HG03066 (cell line): ENCODE results near the gene SPIN1.
"Not testable (repeated sequence)": the region's sequence is repeated elsewhere in the genome, so short reads cannot be mapped to it uniquely, and the experiment has no call there.

Experiments used
- ATAC-seq: cut with Tn5 transposase; IDR thresholded peaks from one replicate; pipeline ENCODE4 v1.9.1; 2021; ENCODE audit warnings: low read depth; ENCODE audit not compliant: unreplicated experiment

Gene SPIN1

GRCh38 chr9:88388203-88388885, at the start of gene SPIN1:
TSS of gene SPIN1 (plus strand) at chr9:88388444. CDS start at chr9:88426540, 38,096 bp downstream.
- ATAC-seq = peak; percentile 77

DNA sequence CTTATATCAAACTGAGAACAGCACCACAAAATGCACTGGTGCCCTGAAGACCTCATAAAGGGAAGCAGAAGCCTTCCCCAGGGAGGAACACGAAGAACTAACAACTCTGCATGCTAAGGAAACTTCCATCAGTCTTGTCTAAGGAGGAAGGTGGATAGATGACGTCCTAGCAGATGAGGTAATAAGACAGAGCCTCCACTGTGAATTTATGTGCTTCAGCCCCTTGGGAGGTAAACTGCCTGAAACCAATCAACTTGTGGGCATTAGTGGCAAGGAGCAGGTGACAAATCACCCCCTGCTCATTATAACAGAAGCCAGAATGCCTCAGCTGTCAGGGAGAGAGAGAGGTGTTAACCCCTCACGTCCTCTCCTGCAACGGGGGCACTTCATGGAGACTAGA, 48.9 kb upstream of the SPIN1 start:
- no peak for ATAC-seq

DNA sequence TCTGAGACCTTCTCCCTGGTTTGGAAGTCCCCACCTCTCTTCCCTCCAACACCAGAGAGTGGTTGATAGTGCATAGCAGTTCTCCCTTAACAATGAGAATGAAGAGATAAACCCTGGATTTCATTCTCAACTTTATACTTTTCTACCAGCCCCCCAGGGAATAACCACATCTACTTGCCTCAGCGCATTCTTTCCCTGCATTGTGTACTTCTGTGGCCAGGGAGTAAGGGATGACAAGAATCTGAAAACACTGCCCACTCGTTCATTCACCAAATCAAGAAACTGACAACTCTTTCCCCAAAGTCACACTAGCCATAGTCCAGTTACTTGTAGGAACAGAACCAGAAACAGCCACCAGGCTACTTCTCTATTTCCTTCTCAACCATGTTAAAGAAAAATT, 46.0 kb upstream of the SPIN1 start:
- no peak for ATAC-seq

DNA sequence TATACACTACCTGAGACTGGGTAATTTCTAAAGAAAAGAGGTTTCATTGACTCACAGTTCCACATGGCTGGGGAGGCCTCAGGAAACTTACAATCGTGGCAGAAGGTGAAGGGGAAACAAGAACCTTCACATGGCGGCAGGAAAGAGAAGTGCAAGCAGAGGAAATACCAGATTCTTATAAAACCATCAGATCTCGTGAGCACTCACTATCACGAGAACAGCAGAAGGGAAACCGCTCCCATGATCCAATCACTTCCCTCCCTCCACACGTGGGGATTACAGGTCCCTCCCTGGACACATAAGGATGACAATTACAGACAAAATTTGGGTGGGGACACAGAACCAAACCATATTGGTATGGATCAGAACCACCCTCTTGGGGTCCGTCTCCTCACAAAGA, 44.2 kb upstream of the SPIN1 start:
- no peak for ATAC-seq

DNA sequence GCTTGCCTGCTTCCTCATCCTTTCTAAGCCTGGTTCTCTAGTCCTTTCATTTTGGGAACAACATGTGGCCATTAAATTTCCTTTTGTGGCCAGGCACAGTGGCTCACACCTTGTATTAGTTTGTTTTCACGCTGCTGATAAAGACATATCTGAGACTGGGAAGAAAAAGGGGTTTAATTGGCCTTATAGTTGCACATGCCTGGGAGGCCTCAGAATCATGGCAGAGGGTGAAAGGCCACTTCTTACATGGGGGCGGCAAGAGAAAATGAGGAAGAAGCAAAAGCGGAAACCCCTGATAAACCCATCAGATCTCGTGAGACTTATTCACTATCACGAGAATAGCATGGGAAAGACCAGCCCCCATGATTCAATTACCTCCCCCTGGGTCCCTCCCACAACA, 37.9 kb upstream of the SPIN1 start:
- not testable (repeated sequence) for ATAC-seq

- no peak for ATAC-seq
Observed at GRCh38 chr9:88355166-88355565, 33.1 kb upstream of the SPIN1 start.

DNA sequence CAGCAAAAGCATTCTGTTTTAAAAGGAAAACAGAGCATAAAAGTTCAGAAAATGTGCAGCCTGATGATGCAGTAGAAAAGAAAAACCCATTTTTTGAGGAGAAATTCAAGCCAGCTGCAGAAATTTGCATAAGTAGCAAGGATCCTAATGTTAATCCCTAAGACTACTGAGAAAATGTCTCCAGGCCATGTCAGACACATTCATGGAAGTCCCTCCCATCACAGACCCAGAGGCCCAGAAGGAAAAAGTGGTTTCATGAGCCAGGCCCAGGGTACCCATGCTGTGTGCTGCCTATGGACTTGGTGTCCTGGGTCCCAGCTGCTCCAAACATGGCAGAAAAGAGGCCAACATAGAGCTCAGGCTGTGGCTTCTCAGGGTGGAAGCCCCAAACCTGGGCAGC, 31.0 kb upstream of the SPIN1 start:
- ATAC-seq = not testable (repeated sequence)

DNA sequence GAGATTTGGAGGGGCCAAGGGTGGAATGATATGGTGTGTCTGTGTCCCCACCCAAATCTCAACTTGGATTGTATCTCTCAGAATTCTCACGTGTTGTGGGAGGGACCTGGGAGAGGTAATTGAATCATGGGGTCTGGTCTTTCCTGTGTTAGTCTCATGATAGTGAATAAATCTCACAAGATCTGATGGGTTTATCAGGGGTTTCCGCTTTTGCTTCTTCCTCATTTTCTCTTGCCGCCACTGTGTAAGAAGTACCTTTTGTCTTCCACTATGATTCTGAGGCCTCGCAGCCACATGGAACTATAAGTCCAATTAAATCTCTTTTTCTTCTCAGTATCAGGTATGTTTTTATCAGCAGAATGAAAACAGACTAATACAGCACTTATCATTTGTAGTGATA, 29.5 kb upstream of the SPIN1 start:
- ATAC-seq = no peak

DNA sequence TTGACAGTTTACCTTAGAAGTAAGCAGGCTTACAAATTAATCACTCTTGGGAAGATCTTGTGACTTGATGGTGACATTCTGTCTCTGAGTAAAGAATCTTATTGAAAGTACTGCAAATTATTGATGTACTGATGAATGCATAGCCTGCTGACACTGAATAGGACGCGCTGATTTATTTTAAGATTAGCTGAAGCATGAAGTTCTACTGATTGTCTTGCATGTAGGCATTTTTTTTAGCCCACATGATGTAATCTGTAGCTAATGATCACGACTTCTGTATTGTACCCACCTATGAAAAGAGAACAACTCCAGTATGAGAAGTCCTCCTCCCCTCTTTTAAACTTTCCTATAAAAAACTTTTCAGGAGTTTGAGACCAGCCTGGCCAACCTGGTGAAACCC, 28.3 kb upstream of the SPIN1 start:
- ATAC-seq = no peak

GRCh38 chr9:88362681-88363080, 25.6 kb upstream of the SPIN1 start:
- no peak for ATAC-seq

DNA sequence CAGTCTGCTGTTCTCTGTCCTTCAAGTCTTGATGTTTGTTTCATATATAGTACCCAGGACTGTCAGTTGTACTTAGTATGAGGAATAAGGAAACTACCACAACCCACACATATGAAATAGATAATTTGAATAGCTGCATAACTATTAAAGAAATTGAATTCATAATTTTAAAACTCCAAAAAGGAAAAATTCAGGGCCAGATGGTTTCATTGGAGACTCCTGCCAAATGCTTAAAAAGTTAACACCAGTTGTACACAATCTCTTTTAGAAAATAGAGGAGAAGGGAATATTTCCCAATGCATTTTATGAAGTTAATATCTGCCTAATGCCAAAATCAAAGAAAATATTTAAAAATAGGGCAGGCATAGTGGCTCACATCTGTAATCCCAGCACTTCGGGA, 24.6 kb upstream of the SPIN1 start:
- no peak for ATAC-seq

DNA sequence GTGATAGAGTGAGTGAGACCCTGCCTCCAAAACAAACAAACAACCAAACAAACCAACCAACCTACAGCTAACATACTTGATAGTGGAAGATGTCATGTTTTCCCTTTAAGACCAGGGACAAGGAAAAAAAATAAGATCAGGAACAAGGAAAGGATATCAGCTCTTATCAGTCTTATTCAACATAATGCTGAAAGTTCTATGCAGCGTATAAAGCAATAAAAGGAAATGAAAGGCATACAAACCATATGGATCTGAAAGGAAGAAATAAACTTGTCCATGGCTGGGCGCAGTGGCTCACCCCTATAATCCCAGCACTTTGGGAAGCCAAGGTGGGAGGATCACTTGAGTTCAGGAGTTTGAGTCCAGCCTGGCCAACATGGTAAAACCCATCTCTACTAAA, 23.5 kb upstream of the SPIN1 start:
- ATAC-seq = no peak

- ATAC-seq = no peak
Observed at GRCh38 chr9:88370346-88370745, 17.9 kb upstream of the SPIN1 start.

DNA sequence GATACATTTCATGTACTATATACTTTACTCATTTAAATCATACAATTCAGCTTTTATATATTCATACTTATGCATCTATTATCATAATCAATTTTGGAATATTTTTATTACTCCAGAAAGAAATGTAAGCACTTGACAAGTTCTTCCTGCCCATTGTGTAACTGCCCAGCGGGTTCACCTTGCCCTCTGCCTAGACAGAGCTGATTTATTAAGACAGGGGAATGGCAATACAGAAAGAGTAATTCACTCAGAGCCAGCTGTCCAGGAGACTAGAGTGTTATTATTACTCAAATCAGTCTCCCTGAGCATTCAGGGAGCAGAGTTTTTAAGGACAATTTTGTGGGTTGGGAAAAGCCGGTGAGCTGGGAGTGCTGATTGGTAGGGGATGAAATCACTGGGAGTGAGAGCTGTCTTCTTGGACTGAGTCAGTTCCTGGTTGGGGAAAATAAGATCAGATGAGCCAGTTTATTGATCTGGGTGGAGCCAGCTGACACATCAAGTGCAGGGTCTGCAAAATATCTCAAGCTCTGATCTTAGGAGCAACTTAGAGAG, 16.1 kb upstream of the SPIN1 start:
- ATAC-seq = no peak

DNA sequence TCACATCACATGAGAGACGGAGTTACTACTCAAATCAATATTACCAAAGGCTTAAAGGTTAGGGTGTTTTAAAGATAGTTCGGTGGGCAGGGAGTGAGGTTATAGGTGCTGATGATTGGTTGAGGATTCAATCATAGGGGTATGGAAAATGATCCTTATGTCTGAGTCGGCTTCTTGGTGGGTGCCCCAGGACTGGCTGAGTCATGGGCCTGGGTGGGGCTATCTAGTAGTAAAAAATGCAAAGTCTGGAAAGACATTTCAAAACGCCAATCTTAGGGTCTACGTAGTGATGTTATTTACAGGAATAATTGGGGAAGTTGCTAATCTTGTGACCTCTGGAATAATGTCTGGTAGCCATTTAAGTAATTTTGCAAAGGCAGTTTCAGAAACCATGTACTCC, 15.2 kb upstream of the SPIN1 start:
- ATAC-seq = no peak

DNA sequence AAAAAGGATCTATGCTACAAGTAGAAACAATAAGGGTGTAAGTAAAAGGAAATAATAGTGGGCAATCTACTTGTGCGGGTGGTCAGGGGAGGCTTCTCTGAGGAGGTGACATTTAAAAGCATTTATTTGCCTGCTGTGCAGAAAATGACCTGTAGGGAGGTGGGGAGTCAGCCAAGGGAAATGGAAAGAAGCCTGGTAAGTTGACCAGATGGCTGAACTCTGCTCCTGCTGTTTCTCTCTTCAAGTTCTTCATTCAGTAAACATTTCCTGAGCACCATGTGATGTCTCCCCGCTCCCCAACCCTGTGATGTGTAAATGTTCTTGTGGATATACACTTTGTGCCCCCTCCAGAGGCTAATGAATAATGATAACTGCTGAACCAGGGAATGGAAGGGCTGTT, 9.9 kb upstream of the SPIN1 start:
- ATAC-seq = no peak

- no peak for ATAC-seq
Observed at GRCh38 chr9:88379352-88379751, 8.9 kb upstream of the SPIN1 start.

GRCh38 chr9:88380118-88380517, 8.1 kb upstream of the SPIN1 start:
- no peak for ATAC-seq

- ATAC-seq = not testable (repeated sequence)
Observed at GRCh38 chr9:88381322-88381721, 6.9 kb upstream of the SPIN1 start.

DNA sequence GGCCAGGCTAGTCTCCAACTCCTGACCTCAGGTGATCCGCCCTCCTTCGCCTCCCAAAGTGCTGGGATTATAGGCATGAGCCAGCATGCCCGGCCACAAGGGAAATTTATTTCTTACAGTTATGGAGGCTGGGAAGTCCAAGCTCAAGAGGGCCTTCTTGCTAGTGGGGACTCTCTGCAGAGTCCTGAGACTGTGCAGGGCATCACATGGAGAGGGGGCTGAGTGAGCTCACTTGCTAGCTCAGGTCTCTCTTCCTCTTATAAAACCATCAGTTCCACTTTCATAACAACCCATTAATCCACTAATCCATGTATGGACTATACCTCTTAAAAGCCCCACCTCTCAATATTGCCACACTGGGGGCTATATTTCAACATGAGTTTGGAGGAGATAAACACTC, 5.1 kb upstream of the SPIN1 start:
- no peak for ATAC-seq

DNA sequence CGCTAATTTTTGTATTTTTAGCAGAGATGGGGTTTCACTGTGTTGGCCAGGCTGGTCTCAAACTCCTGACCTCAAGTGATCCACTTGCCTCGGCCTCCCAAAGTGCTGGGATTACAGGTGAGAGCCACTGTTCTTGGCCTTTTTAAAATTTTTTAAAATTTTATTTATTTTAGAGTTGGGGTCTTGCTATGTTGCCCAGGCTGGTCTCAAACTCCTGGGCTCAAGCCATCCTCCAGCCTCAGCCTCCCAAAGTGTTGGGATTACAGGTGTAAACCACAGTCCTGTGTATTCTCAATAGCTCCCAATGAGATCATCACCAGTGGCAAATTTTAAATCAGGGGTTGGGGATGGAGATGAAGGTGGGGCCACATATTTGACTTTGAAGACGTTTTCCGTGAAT, 2.1 kb upstream of the SPIN1 start:
- ATAC-seq = not testable (repeated sequence)

DNA sequence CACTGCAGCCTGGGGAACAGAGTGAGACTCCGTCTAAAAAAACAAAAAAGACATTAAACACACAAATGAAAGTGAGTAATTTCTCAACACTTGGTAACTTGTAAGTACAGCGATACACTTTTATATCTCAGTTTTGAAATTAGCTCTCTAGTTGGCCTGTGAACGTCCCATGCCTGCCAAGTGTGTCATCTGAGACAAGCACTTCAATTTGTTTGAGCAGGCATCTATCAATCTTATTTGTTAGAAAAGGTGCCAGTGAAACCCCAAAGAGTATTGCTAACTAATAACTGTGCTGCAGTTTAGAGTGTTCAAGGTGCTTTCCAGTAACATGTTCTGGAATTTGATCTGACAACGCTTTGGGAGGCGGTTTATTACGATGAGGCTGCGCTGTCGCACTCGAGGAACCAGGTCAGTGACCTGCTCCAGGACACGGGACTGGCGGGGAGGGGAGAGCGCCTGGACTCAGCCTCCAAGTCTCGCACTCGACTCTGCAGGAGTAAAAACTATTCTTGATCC, 1.1 kb upstream of the SPIN1 start:
- ATAC-seq = no peak
